C1 segment of cervical spinal cord (tissue), 14 donors: ENCODE results near the gene COL6A2.
"Not testable (repeated sequence)": the region's sequence is repeated elsewhere in the genome, so short reads cannot be mapped to it uniquely, and the experiment has no call there.

Source experiments
- DNase-seq, 14 donors: peaks; one replicate each; lab custom pipeline; 2025; lab: John Stamatoyannopoulos, UW

The COL6A2 gene

DNA sequence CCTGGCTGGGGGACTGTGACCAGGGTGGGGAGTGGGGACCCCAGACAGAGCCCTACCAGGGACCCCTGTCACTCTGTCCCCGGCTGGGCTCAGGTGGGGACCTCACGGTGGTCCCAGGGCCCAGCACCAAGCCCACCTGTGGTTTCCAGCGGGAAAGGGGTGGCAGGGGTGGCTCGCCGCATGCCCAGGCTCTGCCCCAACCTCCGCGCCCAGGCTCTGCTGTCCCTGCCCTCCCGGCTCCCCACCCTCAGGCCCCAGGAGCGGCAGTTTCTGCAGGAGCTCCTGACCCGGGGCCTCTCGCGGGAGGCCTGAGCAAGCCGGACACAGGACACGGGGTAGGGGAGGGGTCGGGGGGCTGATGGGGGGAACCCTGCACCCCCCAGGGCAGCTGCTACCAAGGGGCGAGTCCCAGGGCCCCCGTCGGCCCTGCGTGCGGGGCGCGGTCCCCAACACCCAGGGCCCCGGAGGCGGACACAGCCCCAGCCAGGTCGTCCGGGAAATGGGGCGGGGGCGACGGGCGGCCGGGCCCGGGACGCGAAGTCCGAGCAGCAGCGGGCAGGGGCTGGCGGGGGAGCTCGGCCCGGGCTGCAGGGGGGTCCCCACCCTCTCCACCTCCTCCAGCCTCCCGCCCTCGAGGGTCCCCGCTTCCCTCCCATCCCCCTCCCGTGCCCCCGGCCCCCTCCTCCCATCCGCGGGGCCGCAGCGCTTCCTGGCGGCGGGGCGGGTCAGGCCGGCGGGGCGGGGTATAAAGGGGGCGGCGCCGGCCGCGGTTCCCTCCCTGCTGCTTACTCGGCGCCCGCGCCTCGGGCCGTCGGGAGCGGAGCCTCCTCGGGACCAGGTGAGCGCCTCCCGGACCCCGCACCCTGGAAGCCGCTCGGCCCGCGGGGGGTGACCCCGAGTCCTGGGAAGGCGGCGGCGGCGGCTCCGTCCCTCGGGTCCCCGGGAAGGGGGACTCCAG, at the start of gene COL6A2:
COL6A2 (plus strand) TSS at position 777 of the 958 bp plus-strand sequence.
- DNase-seq = no peak

GRCh38 chr21:46048926-46049889, 48.7 kb upstream of the COL6A2 start:
- no peak for DNase-seq

GRCh38 chr21:46049890-46050667, 47.8 kb upstream of the COL6A2 start:
- no peak for DNase-seq

GRCh38 chr21:46050668-46051378, 47.1 kb upstream of the COL6A2 start:
- DNase-seq = no peak

DNA sequence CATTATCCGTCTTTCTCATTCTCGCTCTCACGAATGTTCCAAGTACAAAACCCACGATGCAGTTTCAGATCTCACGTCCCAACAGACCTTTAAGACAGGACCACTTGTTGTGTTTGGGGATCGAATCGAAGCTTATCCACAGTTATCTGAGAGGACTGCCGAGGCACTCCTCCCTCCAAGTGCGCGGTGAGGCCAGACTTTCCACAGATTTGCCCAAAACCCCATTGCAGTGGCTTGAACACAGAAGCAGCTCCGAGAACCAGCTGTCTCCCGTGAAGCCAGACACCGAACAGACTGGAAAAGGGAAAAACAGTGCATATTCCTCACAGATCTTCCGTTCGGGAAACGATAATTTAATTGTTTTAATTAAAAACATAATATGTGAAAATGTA, 46.5 kb upstream of the COL6A2 start:
- DNase-seq = no peak

- no peak for DNase-seq
These were observed 45.9 kb upstream of the COL6A2 start for GRCh38 chr21:46051821-46052675.

DNA sequence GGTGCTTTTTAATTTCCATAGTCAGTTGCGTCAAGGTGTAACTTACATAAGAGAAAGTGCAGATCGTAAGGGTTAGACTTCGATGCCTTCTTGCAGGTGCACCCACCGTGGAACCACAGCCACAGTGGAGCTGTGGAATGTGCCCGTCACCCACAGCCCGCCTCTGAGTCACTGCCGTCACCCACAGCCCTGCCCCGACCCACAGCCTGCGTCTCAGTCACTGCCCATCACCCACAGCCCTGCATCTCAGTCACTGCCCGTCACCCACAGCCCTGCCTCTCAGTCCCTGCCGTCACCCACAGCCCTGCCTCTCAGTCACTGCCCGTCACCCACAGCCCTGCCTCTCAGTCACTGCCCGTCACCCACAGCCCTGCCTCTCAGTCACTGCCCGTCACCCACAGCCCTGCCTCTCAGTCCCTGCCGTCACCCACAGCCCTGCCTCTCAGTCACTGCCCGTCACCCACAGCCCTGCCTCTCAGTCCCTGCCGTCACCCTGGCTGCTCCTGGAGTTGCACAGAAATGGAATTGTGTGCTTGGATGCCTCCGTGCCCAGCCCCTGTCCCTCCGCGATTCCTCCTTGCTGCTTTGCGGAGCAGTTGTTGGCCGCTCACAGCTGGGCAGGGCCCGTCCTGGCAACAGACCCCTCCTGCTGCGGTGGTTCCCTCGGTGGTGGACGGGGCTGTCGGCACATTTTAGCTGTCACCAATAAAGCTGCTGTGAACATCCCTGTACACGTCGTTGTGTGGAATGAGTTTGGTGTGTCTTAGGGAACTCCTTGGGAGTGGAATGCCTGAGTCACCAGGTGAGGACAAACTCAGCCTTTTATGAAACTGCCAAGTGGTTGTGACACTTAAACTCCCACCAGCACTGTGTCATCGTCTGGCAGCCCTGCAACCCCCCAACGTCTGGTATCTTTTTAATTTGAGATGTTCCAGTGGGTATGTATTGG, 44.9 kb upstream of the COL6A2 start:
- DNase-seq = no peak

DNA sequence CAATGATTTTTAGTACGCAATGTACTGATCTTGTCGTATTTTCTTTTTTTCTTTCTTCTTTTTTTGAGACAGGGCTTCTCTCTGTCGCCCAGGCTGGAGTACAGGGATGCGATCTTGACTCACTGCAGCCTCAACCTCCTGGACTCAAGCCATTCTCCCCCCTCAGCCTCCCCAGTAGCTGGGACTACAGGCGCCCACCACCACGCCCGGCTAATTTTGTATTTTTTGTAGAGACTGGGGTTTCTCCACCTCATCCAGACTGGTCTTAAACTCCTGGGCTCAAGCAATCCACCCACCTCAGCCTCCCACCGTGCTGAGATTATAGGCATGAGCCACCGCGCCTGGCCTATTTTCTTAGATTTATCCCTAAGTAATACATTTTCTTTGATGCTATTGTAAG, 43.9 kb upstream of the COL6A2 start:
- no peak for DNase-seq

GRCh38 chr21:46054451-46054881, 43.4 kb upstream of the COL6A2 start:
- DNase-seq = no peak

- DNase-seq = peak in 2 of 14 donors; percentile 7 to 42
These were observed 42.0 kb upstream of the COL6A2 start for GRCh38 chr21:46055863-46056281.

DNA sequence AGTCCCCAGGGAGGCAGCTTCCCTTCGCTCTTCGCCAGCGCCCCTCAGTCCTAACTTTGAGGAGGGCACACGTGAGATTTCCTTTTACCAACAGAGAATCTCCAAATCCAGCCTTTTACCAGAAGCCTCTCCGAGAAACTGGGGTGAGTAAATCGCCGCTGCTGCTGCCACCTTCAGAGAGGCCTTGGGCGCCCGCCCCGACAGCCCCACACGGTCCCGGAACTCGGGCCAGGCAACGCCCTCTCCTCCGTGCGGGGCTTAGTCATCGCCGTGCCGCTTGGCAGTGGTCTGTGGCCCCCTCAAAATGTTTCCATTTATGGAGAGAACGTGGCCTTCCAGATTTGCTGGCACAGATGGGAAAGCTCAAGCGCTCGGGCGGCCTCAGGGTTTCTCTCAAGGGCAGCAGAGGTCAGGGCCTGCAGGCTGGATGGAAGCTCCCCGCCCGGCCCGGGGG, 41.4 kb upstream of the COL6A2 start:
- DNase-seq = peak in 1 of 14 donors; percentile 71

DNA sequence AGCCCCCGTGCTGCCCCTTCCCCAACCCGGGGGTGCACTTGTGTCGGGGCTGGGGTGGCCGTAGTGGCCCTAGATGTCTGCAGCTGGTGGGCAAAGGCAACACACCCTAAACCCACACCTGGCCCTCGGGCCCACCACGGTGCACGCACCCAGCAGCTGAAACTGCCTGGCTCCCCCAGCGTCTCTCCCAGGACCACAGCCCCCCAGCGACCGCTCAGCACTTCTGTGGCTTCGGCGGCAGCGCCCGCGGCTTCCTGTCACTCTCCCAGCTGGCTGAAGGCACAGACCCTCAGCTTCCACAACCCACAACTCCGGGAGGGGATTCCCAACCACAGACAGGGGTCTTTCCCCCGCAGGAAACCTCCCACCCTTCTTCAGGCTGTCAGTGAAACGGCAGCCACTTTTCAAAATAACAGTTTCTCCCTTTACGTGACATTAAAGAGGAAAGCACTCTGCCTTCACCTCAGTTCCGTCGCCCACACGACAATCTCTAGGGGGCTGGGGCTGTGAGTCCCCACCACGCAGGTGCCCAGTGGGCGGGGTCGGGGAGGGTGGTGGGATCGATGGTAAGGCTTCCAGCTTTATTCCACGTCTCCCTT, 40.7 kb upstream of the COL6A2 start:
- DNase-seq = no peak

DNA sequence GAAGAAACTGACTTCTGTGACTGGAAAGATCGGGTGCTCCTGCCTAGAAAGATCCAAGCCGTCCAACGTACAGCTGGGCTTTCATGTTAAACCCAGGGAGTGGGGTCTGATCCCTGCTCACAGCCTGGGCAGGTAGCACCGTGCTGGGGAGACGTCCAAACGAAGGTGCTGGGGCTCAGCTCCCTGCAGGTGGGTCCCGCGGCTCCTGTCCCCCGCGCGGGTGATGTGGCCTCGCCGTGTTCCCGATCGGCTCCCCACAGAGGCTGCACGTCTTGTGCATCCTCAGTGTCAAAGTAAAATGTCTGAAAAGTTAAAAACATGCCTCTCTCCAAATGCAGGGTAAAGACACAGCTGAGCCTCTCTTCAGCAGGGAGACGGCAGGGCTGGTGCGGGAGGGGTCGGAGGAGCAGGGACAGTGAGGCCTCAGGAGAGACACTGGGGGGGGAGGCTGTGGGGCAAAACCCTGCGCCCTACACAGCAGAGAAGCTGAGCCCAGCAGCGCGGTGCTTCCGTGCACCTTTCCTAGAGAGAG, 40.1 kb upstream of the COL6A2 start:
- no peak for DNase-seq

GRCh38 chr21:46058431-46059145, 39.3 kb upstream of the COL6A2 start:
- no peak for DNase-seq

- DNase-seq = no peak
These were observed 38.7 kb upstream of the COL6A2 start for GRCh38 chr21:46059195-46059594.

- DNase-seq = not testable (repeated sequence)
These were observed 38.0 kb upstream of the COL6A2 start for GRCh38 chr21:46059711-46060455.
